Ovary (tissue), 9 donors: ENCODE measurements around the gene TSFM. TPM values are rescaled to one million over a fixed set of nuclear protein-coding genes. Genes with fewer than 3 reads are reported as not detected.

ENCODE experiments used
- DNase-seq, 5 donors: peaks; one replicate each; pipeline ENCODE4 v3.0.0-alpha.2; 2019 to 2020
- H3K27ac ChIP-seq, 2 donors: fragments of 200-600 bp; one replicate each; pipeline versions ENCODE4 v1.5.1 to v1.8.0; 2019 to 2022
- H3K27me3 ChIP-seq: fragments of 200-600 bp; one replicate; pipeline ENCODE4 v1.8.0; 2022
- H3K36me3 ChIP-seq: fragments of 200-600 bp; sonication (generic); one replicate; pipeline ENCODE4 v1.5.1; 2019
- H3K4me1 ChIP-seq: one replicate; pipeline ENCODE4 v1.8.1; 2013; ENCODE audit warnings: mild to moderate bottlenecking, moderate library complexity; ENCODE audit not compliant: insufficient read depth
- H3K4me3 ChIP-seq: fragments of 200-600 bp; sonication (generic); one replicate; pipeline ENCODE4 v1.5.1; 2017
- H3K9me3 ChIP-seq, 2 donors: fragments of 200-600 bp in 1 of 2; sonication (generic) in 1 of 2; one replicate each; pipeline versions ENCODE4 v1.5.1 to v1.8.1; 2013 to 2019; ENCODE audit warnings: mild to moderate bottlenecking in 1 of 2, moderate library complexity in 1 of 2
- CTCF ChIP-seq, 3 donors: fragments of 450-650 bp in 2 of 3; fragments of 200-600 bp in 1 of 3; IDR thresholded peaks; one replicate each; pipeline versions ENCODE4 v1.5.1 to v1.8.0; 2016 to 2022; ENCODE audit warnings: antibody characterized with exemption in 3 of 3, mild to moderate bottlenecking in 1 of 3
- EP300 ChIP-seq: sonication (generic); formaldehyde crosslinking; IDR thresholded peaks from one replicate; pipeline ENCODE4 v1.6.1; 2017; ENCODE audit warnings: antibody characterized with exemption
- POLR2A ChIP-seq: fragments of 450-650 bp; IDR thresholded peaks from one replicate; pipeline ENCODE4 v1.6.1; 2017; ENCODE audit warnings: antibody characterized with exemption, mild to moderate bottlenecking, moderate library complexity
- WGBS, 3 donors: extraction: QIAGEN DNeasy Blood & Tissue Kit in 1 of 3; methylation state at CpG; one replicate each; pipeline versions ENCODE4 v1.1.5 to v1.1.7; 2013 to 2017; 5-methylcytosine and 5-hydroxymethylcytosine counted together
- intact Hi-C, 4 donors: fragments of 100-400 bp; cut with DNase I; formaldehyde crosslinking; loops; one replicate each; pipeline versions ENCODE4 v1.11.0 to v1.15.1; 2022 to 2023
- polyA plus RNA-seq, 2 donors: library from polyadenylated mRNA; stranded (reverse); fragments of 200-250 nt in 1 of 2; fragments of 350-450 nt in 1 of 2; fragmentation: Illumina TruSeq in 1 of 2; extraction: RNeasy Lipid Tissue Mini Kit (QIAGEN cat#74804) in 1 of 2; gene quantifications; one replicate each; pipeline ENCODE4 v1.2.3, GENCODE V29; 2013 to 2014
- total RNA-seq, 7 donors: library from RNA; depleted of rRNA in 2 of 7; stranded (reverse); fragments of >200 nt in 2 of 7; fragmentation: NEBNext Ultra II Directional in 3 of 7; extraction: Animal tissue kit (Norgen Biotek cat#: 25700) in 3 of 7; gene quantifications; one replicate each; pipeline versions ENCODE4 v1.1.0 to v1.2.4, GENCODE V29; 2016 to 2023
- donor health status: DM: no; HTN: no; CAD: no; lungs with moderate emphysema.
- donor health status: DM: no; HTN: no; CAD: no.
- donor health status: Bipolar disorder and iron deficiency.
- donor health status: DM: yes; HTN: yes; CAD: no.
- donor health status: DM: no; HTN: no; CAD: no.
- donor health status: DM: yes; HTN: yes; CAD: no.

Gene TSFM
- total and polyA plus RNA-seq, 9 donors = 13.2 to 28.1 (median 20.1) TPM

- H3K27me3 ChIP-seq = no peaks in the 10 kb centered on the region
- H3K4me1 ChIP-seq = peaks cover 12% of the 10 kb centered on the region
- peak overlapping the region; percentile 6 for H3K4me3 ChIP-seq
- no peak for DNase-seq
- TF ChIP-seq POLR2A (no peak), EP300 (no peak), CTCF (IDR thresholded peaks at IDR 0.05) (no peak)
- H3K27ac ChIP-seq = no peak overlapping the region
- no peaks in the 10 kb centered on the region for H3K36me3 ChIP-seq
- H3K9me3 ChIP-seq = no peaks in the 10 kb centered on the region
- 18 to 19% (median 18%) methylated on average over 17 of the region's 17 CpGs for WGBS, 3 donors
- intact Hi-C loops = no loop called here
Observed at GRCh38 chr12:57764662-57765002, 18.0 kb upstream of the TSFM start.

DNA sequence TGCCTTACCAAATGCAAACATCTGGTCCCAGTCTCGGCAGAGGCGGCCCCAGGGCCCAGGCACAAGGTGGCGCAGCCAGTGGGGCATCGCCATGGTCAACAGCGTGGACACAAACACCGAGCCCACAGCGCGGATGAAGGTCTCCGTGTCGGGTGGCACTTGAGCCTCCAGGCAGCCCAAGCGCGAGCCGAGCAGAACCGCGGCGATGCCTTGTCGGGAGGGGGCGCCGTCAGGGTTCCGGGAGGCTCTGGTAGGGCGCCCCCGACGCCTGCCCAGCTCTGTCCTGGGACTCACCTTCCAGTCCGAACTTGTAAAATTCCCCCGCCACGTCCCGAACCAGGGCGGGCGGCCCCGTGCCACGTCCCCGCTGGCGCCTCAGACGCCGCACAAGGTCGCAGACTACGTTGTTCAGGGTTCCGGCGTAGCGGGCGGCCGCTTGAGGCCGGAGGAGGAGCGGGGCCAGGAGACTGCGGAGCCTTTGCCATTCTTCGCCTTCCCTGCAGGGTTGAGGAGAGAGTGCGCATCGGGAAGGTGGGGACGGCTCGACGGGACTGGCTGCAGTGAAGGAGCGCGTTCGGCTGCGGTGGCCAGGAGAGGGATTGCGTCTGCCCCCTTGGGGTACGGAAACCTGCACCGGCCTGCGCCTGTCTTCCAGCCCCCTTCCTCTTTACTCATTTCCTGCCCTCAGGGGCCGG, 17.4 kb upstream of the TSFM start:
- Histone ChIP-seq H3K4me3 (peak overlapping the region; percentile 6), H3K36me3 (no peaks in the 10 kb centered on the region), H3K27ac (no peak overlapping the region), H3K9me3 (no peaks in the 10 kb centered on the region), H3K27me3 (no peaks in the 10 kb centered on the region), H3K4me1 (peaks cover 12% of the 10 kb centered on the region)
- TF ChIP-seq CTCF (IDR thresholded peaks at IDR 0.05) = no peak
- no peak for TF ChIP-seq POLR2A
- no peak for TF ChIP-seq EP300
- DNase-seq = no peak
- WGBS, 3 donors = 1 to 2% (median 2%) methylated on average over 57 to 60 of the region's 60 CpGs
- intact Hi-C loops = no loop called here

DNA sequence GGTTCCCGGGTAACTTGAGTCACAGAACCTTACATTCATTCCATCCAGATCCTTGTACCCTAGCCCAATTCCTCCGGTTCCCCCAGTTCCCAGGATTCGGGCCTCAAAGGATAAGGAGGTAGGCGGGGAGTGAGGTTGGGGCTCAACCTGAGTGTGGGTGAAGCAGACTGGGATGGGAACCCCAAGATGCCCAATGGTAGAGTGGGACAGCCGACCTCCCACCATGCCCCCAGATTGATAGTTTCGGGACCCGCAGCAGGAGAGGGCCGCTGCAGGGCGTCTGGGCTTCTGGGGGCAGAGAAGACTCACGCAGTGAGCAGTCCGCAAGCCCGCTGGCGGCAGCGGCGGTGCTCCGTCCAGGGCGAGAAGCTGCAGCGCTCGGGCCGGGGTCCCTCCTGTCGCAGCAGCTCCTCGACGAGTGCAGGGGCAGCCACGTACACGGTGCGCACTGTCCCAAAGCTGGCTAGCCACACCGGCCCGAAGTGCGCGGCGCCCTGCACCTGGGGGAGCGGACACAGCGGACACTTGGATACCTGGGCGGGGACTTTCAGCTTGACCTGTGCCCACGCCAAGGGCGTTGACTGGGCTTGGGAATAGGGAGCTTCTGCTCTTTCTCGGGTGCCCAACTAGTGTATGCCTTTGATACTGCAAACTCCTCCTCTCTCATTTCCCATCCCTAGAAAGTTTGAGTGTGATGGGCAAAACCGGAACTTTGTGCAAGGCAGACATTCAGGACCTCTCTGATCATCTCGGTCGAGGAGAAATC, 16.7 kb upstream of the TSFM start:
- H3K9me3 ChIP-seq = no peaks in the 10 kb centered on the region
- peaks cover 12% of the 10 kb centered on the region for H3K4me1 ChIP-seq
- 2 to 4% (median 2%) methylated on average over 20 to 40 of the region's 40 CpGs for WGBS, 3 donors
- H3K27me3 ChIP-seq = no peaks in the 10 kb centered on the region
- TF ChIP-seq POLR2A (no peak), CTCF (IDR thresholded peaks at IDR 0.05) (no peak), EP300 (no peak)
- intact Hi-C loops = no loop called here
- no peak for DNase-seq
- no peaks in the 10 kb centered on the region for H3K36me3 ChIP-seq
- no peak overlapping the region for H3K27ac ChIP-seq
- peak overlapping the region; percentile 2 for H3K4me3 ChIP-seq

DNA sequence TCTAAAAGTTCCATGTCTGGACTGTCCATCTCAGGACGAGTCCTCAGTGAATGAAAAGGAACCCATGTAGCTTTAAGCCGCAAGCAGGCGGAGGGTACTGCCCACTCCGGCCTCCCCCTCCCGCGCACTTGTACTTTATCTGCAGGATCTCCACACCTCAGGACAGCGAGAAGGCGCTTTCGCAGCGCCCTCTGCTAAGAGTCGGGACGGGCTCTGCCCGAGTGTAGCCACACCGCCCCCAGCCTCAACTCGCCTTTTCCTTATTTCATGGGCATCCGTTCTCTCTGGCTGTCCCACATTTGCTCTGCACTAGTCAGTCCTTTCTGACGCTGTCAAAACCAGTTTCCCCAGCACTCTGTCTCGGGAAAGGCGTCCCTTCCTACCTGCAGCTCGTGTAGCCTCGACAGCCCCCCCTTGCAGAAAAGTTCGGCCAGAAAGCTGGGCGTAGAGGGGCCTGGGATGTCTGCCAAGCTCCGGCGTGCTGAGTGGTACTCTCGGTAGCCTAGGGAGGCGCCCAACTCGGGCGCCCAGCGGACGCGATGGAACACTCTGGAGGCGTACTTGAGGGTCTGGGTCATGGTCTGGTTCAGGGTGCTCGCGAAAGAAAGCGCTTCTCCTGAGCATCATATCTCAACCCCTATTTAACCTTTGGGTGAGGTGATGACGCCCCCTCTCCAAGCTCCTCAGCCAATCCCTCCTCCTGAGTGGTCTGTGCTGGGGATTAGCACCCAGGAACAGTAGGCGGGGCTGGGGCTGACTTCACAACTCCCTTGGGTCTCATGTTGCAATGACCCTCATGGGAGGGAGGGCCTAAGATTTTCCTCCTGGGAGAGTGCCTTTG, 15.9 kb upstream of the TSFM start, which contains the start of gene CYP27B1:
CYP27B1 (minus strand) TSS at position 615 of the 841 bp plus-strand sequence; CDS start at position 578, 37 bp downstream.
- peaks cover 14% of the 10 kb centered on the region for H3K4me1 ChIP-seq
- H3K27me3 ChIP-seq = no peaks in the 10 kb centered on the region
- intact Hi-C loops = no loop called here
- WGBS, 3 donors = 3% methylated on average over 32 to 38 of the region's 38 CpGs
- no peaks in the 10 kb centered on the region for H3K9me3 ChIP-seq
- DNase-seq = peak in 3 of 5 donors; percentile 59 to 68 (median 67)
- no peak within 1 kb of the TSS for H3K27ac ChIP-seq
- TF ChIP-seq POLR2A (no peak), CTCF (IDR thresholded peaks at IDR 0.05) (no peak), EP300 (no peak)
- H3K36me3 ChIP-seq = no peaks in the 10 kb centered on the region
- peak within 1 kb of the TSS; percentile 2 for H3K4me3 ChIP-seq
